NK-92 (cell line): ENCODE data around the gene POLR3K.
"Not testable (repeated sequence)": the region's sequence is repeated elsewhere in the genome, so short reads cannot be mapped to it uniquely, and the experiment has no call there.

Source experiments
- DNase-seq: peaks from one replicate; lab custom pipeline; 2025; ENCODE audit not compliant: unreplicated experiment; lab: John Stamatoyannopoulos, UW

Gene POLR3K

DNA sequence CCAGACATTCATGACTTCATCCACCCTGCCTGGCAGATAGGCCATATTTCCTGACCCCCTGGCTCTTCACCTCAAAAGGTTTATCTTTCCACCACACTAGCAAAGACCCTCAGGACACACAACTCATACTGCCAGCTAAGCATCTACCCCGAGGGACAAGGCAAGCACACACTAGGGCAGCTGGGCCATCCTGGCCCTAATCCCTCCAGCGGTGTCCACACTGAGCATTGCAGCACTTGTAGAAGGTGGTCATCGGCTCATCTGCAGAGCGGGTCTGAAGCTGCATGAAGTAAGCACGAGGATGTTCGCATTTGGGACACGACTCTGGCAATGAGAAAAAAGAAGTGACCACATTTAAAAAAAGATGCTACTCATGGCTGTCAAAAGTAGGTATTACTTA lies 6.2 kb downstream of the POLR3K start:
- no peak for DNase-seq

DNA sequence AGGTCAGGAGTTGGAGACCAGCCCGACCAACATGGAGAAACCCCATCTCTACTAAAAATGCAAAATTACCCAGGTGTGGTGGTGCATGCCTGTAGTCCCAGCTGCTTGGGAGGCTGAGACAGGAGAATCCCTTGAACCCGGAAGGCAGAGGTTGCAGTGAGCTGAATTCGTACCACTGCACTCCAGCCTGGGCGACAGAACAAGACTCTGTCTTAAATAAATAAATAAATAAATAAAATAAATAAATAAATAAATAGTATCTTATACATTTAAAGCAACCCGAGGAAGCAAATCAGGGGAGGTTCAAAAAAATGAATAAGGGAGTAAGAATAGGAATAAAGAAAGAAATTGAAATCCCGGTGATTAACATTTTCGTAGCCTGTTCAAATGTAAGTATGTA lies 6.9 kb downstream of the POLR3K start:
- not testable (repeated sequence) for DNase-seq

DNA sequence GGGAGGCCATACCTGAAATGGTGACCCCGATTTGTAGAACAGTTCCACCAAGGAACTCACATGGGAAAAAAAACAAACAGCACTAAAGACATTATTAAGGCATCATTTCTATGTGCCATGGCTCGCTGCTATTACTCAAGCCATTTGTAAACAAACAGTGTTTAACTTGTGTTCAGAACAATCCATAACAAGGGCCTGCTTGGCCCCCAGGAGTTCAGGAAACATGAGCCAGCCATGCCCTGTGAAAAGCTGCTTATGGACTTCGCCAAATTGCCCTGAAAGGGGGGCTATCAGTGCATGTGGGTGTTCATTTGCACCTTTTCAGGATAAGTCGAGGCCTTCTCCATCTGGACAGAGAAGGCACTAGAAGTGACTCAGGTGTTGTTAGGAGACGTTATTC lies 8.0 kb downstream of the POLR3K start:
- no peak for DNase-seq

DNA sequence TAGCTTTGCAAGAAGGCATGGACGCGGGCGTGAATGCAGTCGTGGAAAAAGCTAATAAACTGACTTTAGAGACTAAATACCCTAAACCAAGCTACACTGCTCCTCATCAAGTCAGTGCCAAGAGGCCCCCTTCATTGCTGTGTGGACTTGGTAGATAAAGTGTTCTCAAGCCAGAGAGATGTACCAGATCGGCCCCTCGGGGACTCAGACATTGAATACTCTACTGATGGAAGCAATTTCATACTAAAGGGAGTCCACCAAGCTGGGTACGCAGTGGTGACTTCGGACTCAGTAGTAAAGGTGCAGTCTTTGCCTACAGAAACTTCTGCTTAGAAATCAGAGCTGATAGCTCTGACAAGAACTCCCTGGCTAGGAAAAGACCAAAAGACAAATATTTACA lies 8.8 kb downstream of the POLR3K start:
- no peak for DNase-seq

DNA sequence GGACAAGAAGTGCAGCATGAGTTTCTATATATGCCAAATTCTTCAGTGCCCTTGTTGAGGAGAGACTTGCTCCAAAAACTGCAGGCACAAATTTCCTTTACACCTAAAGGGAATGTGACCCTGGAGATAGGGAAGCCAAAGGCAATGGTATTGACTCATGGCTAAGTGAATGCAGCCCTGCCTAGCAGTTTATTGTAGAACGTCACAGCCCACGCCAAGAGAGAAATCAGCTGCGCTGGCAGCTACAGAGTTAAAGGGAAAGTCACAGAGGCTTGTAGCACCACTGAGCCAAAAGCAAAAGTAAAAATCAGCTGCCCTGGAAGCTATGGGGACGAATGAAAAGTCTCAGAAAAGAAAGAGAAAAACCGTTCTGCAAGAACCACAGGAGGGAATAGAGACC lies 10.1 kb downstream of the POLR3K start:
- no peak for DNase-seq

DNA sequence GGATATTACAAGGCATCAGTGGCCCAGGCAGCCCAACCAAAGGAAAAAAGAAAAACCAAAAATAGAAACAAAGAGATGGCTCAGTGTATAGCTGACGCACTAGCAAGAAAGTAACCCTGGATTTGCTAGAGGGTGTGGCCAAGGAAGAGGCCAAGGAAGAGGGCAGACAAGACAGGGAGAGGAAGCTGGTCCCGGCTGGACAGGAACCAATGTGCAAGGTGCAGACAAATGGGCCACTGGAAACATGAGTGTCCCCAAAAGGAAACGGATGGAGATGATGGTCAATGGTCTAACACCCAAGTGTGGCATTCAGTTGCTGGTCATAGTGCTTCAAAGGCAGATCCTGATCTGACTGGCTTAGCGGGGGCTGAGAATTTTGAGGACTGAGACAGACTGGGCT lies 10.7 kb downstream of the POLR3K start:
- DNase-seq = no peak

DNA sequence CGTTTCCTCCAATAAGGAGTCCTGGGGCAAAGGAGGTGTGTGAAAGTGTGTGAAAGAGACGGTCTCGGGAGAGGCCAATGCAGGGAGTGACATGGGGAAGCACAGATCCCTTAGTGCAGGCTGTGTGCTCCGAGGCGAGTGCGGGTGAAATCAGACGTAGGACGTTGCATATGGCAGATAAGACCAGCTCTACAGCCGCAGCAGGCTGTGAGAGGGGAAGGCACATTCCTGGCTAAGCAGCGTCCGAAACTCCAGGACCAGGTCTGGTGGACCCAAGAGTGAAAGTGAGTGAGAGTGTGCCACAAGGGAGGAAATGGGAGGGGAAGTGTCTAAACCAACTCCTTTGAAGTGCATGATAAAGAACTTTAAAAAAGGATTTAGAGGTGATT lies 11.3 kb downstream of the POLR3K start:
- no peak for DNase-seq

DNA sequence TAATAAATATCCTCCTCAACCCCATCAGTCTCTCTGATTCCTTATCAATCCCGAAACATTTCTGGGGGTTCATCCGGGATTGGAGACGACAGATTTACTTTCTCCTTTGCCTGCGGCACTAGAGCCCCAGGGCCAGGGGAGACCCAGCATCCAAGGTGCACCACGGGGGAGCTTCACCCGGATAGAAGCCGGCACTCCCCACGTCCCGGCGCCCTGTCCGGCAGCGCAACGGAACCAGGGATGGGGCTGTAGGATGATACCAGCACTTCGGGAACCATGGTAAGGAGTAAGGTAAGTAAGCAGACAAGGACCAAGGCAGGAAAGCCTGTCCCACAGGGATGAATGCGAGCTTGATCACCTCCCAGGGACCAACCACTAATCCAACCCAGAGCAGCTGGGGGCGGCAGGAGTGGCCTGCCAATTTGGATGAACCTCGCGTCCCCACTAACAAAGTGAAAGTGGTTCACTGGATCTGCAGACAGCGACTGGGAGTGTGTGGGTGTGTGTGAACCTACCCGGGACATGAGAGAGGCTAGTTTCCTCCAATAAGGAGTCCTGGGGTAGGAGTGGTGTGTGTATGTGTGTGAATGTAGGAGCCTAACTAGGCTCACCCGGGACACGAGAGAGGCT lies 11.9 kb downstream of the POLR3K start:
- DNase-seq = no peak

DNA sequence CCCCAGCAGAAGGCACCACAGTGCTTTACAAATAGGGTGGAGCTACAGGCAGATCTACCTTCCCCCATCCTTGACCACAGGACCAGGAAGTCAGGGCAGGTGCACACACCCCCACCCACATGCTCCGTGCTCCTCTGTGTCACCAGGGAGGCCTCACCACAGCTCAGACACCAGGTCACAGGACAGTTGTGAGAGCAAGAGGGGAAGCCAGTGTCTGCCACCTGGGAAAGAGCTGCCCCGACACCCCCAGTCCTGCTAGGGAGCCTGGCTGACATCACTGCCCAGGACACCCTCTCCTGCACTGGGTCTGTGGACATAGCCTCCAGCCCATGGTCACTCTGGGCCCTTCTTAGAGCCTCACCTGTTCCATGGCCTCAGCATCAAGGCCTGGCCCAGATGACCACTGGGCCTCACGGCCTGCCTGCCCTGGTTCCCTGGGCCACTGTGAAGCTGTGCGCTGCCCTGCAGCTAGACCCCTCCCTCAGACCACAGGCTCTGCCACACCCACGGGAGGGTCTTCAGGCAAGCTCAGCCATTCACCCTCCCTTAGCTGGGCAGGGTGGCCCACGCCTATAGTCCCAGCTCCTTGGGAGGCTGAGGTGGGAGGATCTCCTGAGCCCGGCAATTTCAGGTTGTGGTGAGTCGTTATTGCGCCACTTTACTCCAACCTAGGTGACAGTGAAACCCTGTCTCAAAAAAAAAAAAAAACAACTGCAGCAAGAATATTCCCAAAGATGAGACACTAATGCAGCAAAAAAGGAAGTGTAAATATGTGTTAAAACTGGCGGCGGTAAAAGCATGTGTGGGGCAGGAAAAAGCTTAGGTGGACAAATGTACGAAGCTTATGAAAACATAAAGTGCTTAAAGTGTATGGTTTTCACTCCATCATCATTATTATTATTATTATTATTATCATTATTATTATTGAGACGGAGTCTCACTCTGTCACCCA lies 14.2 kb downstream of the POLR3K start:
- no peak for DNase-seq

DNA sequence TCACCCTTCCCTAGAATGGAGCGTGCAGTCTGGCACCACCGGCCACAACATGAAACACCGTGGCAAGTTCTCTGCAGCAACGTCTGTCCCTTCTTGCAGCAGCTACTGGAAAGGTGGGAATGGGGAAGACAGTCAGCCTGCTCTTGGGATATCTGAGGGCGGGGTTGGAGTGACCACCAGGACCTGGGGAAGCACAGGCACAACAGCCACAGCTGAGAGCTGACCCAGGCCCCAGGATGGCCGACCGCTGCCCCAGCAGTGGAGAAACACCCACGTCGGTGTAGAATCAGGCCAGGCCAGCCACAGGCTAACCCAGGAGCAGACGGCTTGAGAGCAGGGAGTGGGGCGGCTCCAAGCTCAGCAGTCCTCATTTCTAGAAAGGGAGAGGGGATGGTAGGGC lies 15.2 kb downstream of the POLR3K start:
- not testable (repeated sequence) for DNase-seq

DNA sequence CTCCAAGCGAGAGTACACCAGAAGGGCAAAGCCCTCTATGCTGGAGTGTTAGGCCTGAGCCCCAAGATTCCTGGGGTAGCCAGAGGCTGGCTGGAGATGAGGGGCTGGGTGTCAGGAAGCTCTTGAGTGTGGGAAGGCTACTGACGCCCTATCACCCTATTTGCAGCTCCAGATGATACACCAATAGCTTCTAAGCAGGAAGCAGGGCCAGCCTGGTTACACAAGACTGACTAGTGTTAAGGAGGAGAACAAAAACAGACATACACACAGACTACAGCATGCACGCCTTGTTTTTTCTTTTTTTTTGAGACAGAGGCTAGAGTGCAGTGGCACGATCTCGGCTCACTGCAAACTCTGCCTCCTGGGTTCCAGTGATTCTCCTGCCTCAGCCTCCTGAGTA lies 15.9 kb downstream of the POLR3K start:
- DNase-seq = no peak

DNA sequence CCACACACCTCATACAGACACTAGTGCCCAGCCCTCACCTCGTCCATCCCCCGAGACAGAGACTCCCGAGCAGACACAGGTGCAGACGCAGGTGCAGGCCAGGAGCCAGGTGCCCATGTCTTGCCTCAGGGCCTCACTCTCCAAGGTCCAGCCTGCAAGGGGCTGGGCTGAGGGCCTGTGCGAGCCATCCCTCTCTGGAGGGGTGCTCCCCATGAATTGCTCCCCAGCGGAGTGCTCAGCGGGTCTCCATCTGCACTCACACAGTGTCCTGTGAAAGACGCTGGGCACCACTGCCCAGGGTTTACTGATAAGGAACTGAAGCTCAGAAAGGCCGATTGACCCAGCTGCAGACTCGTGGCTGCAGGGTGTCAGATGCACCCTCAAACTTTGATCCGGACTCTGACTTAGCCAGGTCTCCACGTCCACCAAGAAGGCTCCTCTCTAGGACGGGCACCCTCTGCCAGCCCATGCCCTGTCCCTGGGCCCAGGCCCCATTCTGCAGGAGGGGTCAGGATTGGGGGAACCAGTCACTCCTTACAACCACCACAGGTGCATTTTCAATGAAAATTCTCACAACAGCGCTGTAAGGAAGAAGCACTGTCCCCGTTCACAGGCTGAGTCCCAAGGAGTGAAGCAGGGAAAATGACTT lies 16.9 kb downstream of the POLR3K start:
- DNase-seq = no peak

DNA sequence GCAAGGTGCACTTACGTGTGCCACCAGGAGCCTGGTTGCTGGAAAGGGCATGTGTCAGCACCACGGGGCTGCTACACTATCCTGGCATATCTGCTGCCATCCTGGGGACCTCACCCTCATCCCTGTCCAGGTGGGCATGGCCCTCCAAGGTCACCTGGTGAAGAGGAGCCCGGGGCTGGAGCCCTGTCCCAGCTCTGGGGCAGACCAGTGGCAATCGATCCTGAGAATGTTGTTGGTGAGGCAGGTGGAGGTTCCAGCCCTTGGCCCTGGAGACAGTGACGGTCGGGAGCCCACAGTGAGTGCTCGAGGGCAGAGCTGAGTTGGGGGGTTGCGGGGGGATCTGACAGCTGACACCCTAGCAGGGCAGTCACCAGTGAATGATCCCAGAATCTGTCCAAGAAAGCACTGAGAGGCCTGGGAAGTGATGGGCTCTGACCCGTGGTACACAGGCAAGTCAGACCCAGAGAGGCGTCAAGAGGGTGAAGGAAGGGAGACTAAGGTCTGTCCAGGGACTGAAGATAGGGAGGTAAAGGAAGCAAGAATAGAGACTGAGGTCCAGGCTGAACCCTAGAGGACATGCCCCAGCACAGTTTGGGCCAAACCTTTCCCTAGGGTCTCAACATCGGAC lies 17.6 kb downstream of the POLR3K start:
- DNase-seq = no peak

DNA sequence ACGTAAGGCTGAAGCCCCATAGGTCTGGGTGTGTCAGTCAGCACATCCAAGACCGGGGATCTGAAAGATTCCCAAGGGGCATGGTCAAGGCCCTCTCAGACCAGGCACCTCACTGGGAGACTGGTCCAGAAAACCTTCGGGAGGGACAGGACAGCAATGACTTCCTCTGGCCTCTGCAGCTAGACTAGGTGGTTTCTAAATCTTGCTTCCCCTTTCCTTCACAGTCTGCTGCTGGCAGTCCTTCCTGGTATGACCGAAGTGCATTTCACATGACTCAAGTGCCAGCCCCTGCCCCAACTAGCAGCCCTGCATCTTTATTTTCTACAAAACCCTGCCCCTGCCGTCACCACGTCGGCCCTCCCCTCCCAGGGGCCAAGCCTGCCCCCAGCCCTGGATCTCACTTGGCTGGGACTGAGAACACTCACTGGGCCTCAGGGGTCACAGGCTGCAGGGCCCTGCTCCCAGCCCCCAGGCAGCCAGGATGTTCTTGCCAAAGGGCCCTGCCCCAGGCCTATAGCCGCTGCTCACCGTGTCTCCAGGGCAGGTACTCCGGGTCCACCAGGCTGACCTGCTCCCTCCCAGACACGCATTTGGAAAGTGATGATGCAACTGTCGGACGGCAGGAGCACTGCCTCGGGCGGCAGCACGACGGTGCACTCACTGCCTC lies 18.3 kb downstream of the POLR3K start:
- no peak for DNase-seq

DNA sequence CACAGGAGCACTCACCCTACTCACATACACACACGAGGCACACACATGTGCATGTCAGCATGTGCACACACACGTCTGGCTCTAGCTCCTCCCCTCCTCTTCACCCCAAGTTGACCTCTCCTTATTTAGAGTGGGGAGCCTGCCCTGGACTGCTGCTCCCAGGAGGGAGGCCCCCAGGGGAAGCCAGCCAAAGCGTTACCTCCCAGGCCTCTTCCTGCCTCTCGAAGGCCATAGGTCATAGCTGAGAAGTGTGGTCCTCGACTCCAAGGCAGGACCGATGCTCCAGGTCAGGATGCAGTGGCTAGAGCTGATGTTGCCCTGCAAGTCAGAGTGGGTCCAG lies 18.8 kb downstream of the POLR3K start:
- no peak for DNase-seq

DNA sequence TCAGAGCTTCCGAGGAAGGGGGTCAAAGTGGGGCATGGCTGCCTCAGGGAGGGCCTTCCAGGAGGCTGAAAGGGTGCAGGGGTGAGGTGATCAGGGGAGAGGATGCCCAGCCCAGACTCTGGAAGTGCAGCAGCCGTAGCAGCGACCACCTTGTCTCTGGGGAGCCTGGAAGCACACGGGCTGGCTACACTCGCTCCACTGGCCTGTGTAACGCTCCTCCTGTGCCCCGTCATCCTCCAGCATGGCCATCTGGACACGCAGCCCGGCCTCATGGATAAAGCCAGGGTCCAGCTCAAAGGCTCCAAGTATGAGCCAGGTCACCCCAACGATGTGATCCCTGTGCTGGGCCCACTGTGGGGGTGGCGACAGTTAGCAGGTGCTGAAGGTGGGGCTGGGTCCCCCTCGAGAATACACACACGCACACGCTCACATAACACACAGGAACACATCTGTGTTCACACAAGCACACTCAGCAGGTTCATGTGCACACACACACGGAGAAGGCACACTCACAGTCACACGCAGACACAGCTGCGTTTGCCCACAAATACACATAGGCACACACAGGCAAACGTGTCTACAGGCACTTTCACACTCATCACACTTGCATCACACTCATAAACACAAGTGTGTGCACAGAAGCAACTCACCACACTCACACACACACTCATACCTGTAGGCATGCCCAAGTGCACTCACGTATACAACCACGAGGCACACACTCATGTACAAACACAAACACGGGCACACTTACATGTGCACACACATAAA lies 19.3 kb downstream of the POLR3K start:
- DNase-seq = no peak

DNA sequence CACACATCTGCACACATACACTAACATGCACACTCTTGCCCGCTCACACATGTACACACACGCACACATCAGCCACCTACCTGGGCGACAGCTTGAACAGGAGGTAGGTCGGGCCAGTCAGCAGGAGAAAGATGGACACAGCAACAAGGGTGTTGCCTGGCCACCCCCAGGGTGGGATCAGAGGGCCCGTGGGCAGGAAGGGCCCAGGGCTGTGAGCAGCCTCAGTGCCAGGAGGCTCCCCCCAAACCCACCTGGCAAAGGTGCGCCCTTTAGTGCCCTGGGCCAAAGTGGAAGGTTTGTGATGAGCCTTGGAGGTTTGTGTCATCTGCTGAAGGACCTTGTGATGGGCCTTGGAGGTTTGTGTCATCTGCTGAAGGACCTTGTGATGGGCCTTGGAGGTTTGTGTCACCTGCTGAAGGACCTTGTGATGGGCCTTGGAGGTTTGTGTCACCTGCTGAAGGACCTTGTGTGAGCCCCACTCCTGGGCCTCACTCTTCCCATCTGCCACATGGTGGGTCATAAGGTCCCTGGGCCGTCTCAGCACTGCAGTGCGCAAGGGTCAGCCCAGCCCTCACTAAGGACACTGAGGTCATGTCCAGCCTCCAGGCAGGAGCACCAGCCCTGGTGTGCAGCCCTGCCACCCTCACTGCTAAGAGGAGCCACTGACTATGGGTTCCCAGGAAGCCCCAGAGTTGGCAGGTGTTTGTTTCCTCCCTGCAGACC lies 20.1 kb downstream of the POLR3K start:
- not testable (repeated sequence) for DNase-seq

DNA sequence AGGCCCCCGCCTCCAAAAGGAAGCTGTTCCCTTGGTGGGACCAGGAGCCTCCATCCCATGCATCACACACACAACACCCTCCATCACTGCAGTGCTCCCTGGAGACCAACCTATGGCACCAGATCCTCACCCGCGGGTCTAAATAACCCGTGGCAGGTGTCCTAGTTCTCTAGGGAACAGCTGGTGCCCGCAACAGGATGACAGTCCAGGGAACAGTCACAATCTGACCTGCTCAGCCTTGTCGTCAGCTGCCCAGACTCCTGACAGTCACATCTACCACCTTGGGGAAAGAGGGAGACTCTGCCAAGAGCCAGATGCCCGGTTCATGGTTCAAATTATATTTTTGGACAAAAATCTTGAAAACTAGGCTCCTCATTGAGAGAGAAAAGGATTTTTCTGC lies 22.8 kb downstream of the POLR3K start:
- DNase-seq = not testable (repeated sequence)

DNA sequence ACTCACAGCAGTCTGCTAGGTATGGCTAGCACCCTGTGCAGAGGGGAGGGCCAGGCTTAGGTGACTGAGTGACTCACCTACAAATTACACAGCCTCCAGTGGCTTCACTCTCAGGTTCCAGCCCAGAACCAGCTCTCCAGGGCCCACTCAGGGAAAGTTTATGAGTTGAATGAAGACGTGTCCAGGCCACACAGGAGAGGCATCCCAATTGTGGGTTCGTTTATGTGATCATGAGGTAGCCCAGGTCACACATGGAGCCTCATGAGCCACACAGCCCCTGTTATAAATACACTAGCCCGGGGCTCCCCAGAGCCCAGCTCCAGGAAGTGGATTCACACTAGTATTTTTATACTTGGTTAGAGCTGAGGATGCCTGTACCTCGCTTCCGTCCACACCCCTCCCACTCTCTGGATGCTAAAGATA lies 27.5 kb downstream of the POLR3K start:
- not testable (repeated sequence) for DNase-seq

DNA sequence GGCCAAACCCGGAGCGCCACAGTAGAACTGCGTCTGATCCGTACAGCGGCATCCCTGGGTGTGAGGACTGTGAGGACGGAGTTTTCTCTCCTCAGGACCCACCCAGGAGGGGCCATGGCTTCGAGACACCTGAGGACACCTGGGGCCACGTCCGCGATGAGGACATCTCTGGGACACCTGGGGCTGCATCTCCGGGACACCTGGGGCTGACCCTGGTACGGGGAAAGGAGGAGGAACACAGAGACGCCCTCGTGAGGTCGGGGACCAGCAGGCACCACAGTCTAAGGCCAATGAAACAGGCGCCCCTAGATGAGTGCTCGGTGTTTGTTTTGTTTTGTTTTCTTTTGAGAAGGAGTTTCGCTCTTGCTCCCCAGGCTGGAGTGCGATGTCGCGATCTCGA lies 29.3 kb downstream of the POLR3K start:
- not testable (repeated sequence) for DNase-seq
